HG02840 (cell line): ENCODE data around the gene NT5C3A.

Experiments
- ATAC-seq: cut with Tn5 transposase; IDR thresholded peaks from one replicate; pipeline ENCODE4 v1.9.1; 2021; ENCODE audit warnings: mild to moderate bottlenecking, moderate library complexity, moderate number of reproducible peaks; ENCODE audit not compliant: unreplicated experiment, low FRiP score

Gene NT5C3A

GRCh38 chr7:33076737-33077136 is 14.2 kb upstream of the NT5C3A start:
- ATAC-seq: no peak

GRCh38 chr7:33075818-33076518 is 13.4 kb upstream of the NT5C3A start:
- ATAC-seq: no peak

GRCh38 chr7:33073243-33073642 is 10.7 kb upstream of the NT5C3A start:
- ATAC-seq: no peak

- no peak for ATAC-seq
These were observed 9.9 kb upstream of the NT5C3A start for GRCh38 chr7:33072471-33072870.

- no peak for ATAC-seq
These were observed 8.3 kb upstream of the NT5C3A start for GRCh38 chr7:33070831-33071230.

GRCh38 chr7:33070277-33070676 is 7.7 kb upstream of the NT5C3A start:
- ATAC-seq: no peak

- no peak for ATAC-seq
These were observed 5.3 kb upstream of the NT5C3A start for GRCh38 chr7:33067921-33068320.

- no peak for ATAC-seq
These were observed 4.2 kb upstream of the NT5C3A start for GRCh38 chr7:33066771-33067170.

GRCh38 chr7:33065981-33066380 is 3.4 kb upstream of the NT5C3A start:
- no peak for ATAC-seq

- ATAC-seq: peak; percentile 95
These were observed 337 bp upstream of the NT5C3A start for GRCh38 chr7:33062782-33063443.

- no peak for ATAC-seq
These were observed 1.2 kb downstream of the NT5C3A start for GRCh38 chr7:33061282-33061937.

- no peak for ATAC-seq
These were observed 2.9 kb downstream of the NT5C3A start for GRCh38 chr7:33059635-33060034.

GRCh38 chr7:33055158-33055557 is 7.4 kb downstream of the NT5C3A start:
- ATAC-seq: no peak

GRCh38 chr7:33054261-33054964 is 8.2 kb downstream of the NT5C3A start:
- ATAC-seq: no peak

- no peak for ATAC-seq
These were observed 8.9 kb downstream of the NT5C3A start for GRCh38 chr7:33053721-33054120.

- peak; percentile 55 for ATAC-seq
These were observed 11.8 kb downstream of the NT5C3A start for GRCh38 chr7:33050535-33051318.

GRCh38 chr7:33048704-33049103 is 13.9 kb downstream of the NT5C3A start:
- no peak for ATAC-seq

GRCh38 chr7:33048257-33048656 is 14.3 kb downstream of the NT5C3A start:
- ATAC-seq: no peak

GRCh38 chr7:33044986-33045385 is 17.6 kb downstream of the NT5C3A start:
- ATAC-seq: no peak

GRCh38 chr7:33044401-33044718 is 18.2 kb downstream of the NT5C3A start:
- no peak for ATAC-seq
